Measurements from ENCODE around the gene PIM2. TPM values are rescaled to one million over a fixed set of nuclear protein-coding genes. Genes with fewer than 3 reads are reported as not detected.

Gene PIM2
- total RNA-seq, 1 donor from 2014 or later, result 10.6 TPM

GRCh38 chrX:48935301-48935670, 16.5 kb upstream of the PIM2 start:
- DNase-seq, result no peak

GRCh38 chrX:48934581-48935300, 15.9 kb upstream of the PIM2 start:
- DNase-seq, result no peak

GRCh38 chrX:48933757-48934156, 14.9 kb upstream of the PIM2 start:
- no peak for DNase-seq

- no peak for DNase-seq
Observed at GRCh38 chrX:48927736-48928382, 9.0 kb upstream of the PIM2 start.

GRCh38 chrX:48927123-48927522, 8.3 kb upstream of the PIM2 start:
- DNase-seq, result no peak

- no peak for DNase-seq
Observed at GRCh38 chrX:48924270-48924669, 5.4 kb upstream of the PIM2 start.

GRCh38 chrX:48923771-48924170, 4.9 kb upstream of the PIM2 start:
- DNase-seq, result no peak

GRCh38 chrX:48920718-48921104, 1.9 kb upstream of the PIM2 start:
- DNase-seq, result no peak

GRCh38 chrX:48919947-48920717, 1.3 kb upstream of the PIM2 start:
- DNase-seq, result no peak

- no peak for DNase-seq
Observed at GRCh38 chrX:48919360-48919841, 577 bp upstream of the PIM2 start.

GRCh38 chrX:48918301-48918642, 552 bp downstream of the PIM2 start:
- no peak for DNase-seq

- DNase-seq, result peak; percentile 74
Observed at GRCh38 chrX:48917139-48918001, 1.5 kb downstream of the PIM2 start.

- DNase-seq, result no peak
Observed at GRCh38 chrX:48914593-48915493, 4.0 kb downstream of the PIM2 start.

GRCh38 chrX:48913605-48914366, 5.0 kb downstream of the PIM2 start:
- DNase-seq, result no peak

GRCh38 chrX:48911412-48912182, 7.2 kb downstream of the PIM2 start, which contains the start of gene SLC35A2:
Gene SLC35A2, minus strand, starts transcription at chrX:48911646. Its CDS starts 10 bp downstream, at chrX:48911636.
- peak; percentile 61 for DNase-seq

GRCh38 chrX:48910926-48911411, 7.9 kb downstream of the PIM2 start:
- DNase-seq, result no peak

GRCh38 chrX:48909703-48910294, 9.0 kb downstream of the PIM2 start:
- no peak for DNase-seq

GRCh38 chrX:48908600-48908999, 10.2 kb downstream of the PIM2 start:
- DNase-seq, result no peak

All from occipital lobe (tissue), 2 donors.